Ascending aorta (tissue), 2 donors: ENCODE results near the gene C3orf38. TPM values are rescaled to one million over a fixed set of nuclear protein-coding genes. Genes with fewer than 3 reads are reported as not detected.

ENCODE experiments used
- DNase-seq, 2 donors: peaks; one replicate each; pipeline ENCODE4 v3.0.0-alpha.2; 2019; ENCODE audit warnings: low spot score in 2 of 2
- H3K27ac ChIP-seq, 2 donors: fragments of 200-600 bp; sonication (generic); one replicate each; pipeline ENCODE4 v1.5.1; 2016 to 2017; ENCODE audit warnings: mild to moderate bottlenecking in 1 of 2
- H3K27me3 ChIP-seq: fragments of 200-600 bp; sonication (generic); one replicate; pipeline ENCODE4 v1.5.1; 2017
- H3K36me3 ChIP-seq, 2 donors: fragments of 200-600 bp; sonication (generic); one replicate each; pipeline ENCODE4 v1.5.1; 2016
- H3K4me1 ChIP-seq, 2 donors: fragments of 200-600 bp; sonication (generic); one replicate each; pipeline ENCODE4 v1.5.1; 2016 to 2017; ENCODE audit warnings: mild to moderate bottlenecking in 1 of 2
- H3K4me3 ChIP-seq, 2 donors: fragments of 200-600 bp; sonication (generic); one replicate each; pipeline ENCODE4 v1.5.1; 2016 to 2017; ENCODE audit warnings: mild to moderate bottlenecking in 1 of 2
- H3K9me3 ChIP-seq, 2 donors: fragments of 200-600 bp; sonication (generic); one replicate each; pipeline ENCODE4 v1.5.1; 2016
- CTCF ChIP-seq, 3 experiments: fragments of 200-600 bp in 2 of 3; fragments of 450-650 bp in 1 of 3; sonication (generic) in 2 of 3; IDR thresholded peaks; one replicate each; pipeline ENCODE4 v1.5.1; 2016 to 2019; ENCODE audit warnings: antibody characterized with exemption in 3 of 3, mild to moderate bottlenecking in 1 of 3, moderate library complexity in 1 of 3
- intact Hi-C: fragments of 100-400 bp; cut with DNase I; formaldehyde crosslinking; loops from one replicate; pipeline ENCODE4 v1.15.1; 2023
- total RNA-seq: library from RNA; depleted of rRNA; stranded (reverse); fragments of >200 nt; gene quantifications from one replicate; pipeline ENCODE4 v1.1.0, GENCODE V29; 2016

C3orf38 gene
- total RNA-seq, 1 donor from 2014 or later = 13.0 TPM

DNA sequence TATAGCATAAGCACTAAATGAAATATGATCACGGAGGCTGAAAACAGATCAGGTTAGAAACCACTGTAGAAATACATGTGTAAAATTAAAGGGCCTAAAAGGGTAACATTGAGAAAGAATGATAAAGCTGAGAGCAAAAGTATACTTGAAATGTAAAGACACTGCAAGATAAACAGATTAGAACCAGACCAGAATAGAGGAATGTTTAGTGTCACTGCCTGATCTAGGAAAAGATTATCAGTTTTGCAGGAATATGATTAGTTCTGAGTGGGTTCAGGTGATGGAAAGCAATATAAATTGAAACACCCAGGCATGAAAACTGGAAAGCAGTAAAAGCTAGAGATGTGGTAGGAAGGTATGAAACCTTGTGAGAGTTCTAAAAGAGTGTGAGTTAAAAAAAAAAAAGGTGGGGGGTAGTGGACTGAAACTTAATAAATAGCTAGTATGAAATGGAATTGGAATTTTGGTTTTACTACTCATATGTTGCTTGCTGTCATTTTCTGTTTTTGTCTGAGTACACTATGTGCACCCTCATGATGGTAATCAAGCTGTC is 16.0 kb upstream of the C3orf38 start:
- Histone ChIP-seq H3K36me3 (peaks cover 6 to 36% of the 10 kb centered on the region in 2 donors), H3K27ac (no peak overlapping the region), H3K4me1 (no peaks in the 10 kb centered on the region), H3K9me3 (no peaks in the 10 kb centered on the region), H3K4me3 (no peak overlapping the region), H3K27me3 (no peaks in the 10 kb centered on the region)
- no peak for DNase-seq
- intact Hi-C loops = no loop called here
- TF ChIP-seq CTCF (IDR thresholded peaks at IDR 0.05) = no peak

DNA sequence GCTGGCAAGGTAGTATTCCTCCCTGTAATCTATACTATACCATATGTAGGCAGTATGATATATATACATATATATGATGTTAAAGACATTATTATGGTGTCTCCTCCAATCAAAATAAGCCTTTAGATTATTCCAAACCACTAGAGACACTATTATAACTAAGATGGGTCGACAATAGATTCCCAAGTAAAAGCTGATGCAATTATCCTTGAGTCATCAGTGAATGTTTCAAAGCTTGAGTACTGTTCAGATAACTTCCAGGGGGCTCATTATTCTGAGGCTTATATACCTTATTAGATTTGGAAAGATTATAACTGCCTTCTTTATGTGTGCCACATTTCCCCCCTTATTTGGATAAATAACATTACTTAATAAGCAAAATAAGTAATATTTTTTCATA is 11.9 kb upstream of the C3orf38 start:
- intact Hi-C loops = no loop called here
- Histone ChIP-seq H3K4me3 (no peak overlapping the region), H3K4me1 (no peaks in the 10 kb centered on the region), H3K27me3 (no peaks in the 10 kb centered on the region), H3K9me3 (no peaks in the 10 kb centered on the region), H3K27ac (no peak overlapping the region), H3K36me3 (peaks cover 9 to 57% of the 10 kb centered on the region in 2 donors)
- DNase-seq = no peak
- no peak for TF ChIP-seq CTCF (IDR thresholded peaks at IDR 0.05)

DNA sequence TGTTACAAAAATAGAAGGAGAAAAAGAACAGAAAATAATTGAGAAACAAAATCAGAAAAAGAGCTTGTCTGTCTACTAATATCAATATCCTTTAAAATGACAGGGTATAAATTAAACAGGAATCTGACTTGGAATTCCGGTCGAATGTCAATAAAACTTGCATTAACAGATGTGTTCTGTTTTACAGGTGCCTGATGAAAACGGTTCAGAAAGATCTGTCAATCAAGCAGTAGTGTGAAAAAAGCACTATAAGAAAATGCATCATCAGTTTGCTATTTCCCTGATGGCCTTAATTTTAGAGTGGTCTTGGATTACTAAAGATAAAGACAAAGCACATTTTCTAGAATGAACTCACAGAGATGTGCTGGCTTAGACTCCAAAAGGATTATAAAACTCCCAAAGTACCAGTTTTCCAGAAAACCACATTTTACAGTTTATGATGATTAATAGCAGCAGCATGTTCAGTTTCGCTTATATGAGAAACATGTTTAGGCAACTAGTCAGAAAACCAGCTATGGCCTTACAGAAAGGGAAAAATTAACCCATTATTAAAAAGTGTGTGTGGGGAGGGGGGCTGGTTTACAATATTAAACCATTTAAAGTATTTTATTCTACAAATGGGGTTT is 8.2 kb upstream of the C3orf38 start:
- H3K36me3 ChIP-seq = peaks cover 6 to 43% of the 10 kb centered on the region in 2 donors
- H3K27me3 ChIP-seq = no peaks in the 10 kb centered on the region
- no peak overlapping the region for H3K27ac ChIP-seq
- H3K4me3 ChIP-seq = no peak overlapping the region
- no peak for TF ChIP-seq CTCF (IDR thresholded peaks at IDR 0.05)
- H3K4me1 ChIP-seq = no peaks in the 10 kb centered on the region
- DNase-seq = no peak
- intact Hi-C loops = no loop called here
- no peaks in the 10 kb centered on the region for H3K9me3 ChIP-seq

GRCh38 chr3:88142094-88142624 is 7.6 kb upstream of the C3orf38 start:
- TF ChIP-seq CTCF (IDR thresholded peaks at IDR 0.05) = no peak

GRCh38 chr3:88147261-88147660 is 2.5 kb upstream of the C3orf38 start:
- intact Hi-C loops = no loop called here
- Histone ChIP-seq H3K27ac (no peak overlapping the region), H3K36me3 (peaks cover 0 to under 1% of the 10 kb centered on the region in 2 donors), H3K27me3 (no peaks in the 10 kb centered on the region), H3K9me3 (no peaks in the 10 kb centered on the region), H3K4me1 (peaks cover 0 to 11% of the 10 kb centered on the region in 2 donors), H3K4me3 (no peak overlapping the region)
- no peak for DNase-seq
- no peak for TF ChIP-seq CTCF (IDR thresholded peaks at IDR 0.05)

More at GRCh38 chr3:88142094-88142624, 7.6 kb upstream of the C3orf38 start:
- peaks cover 6 to 39% of the 10 kb centered on the region in 2 donors for H3K36me3 ChIP-seq
- H3K4me1 ChIP-seq = no peaks in the 10 kb centered on the region
- intact Hi-C loops = no loop called here
- no peak overlapping the region for H3K27ac ChIP-seq
- DNase-seq = no peak
- H3K27me3 ChIP-seq = no peaks in the 10 kb centered on the region
- no peak overlapping the region for H3K4me3 ChIP-seq
- H3K9me3 ChIP-seq = no peaks in the 10 kb centered on the region
